Stomach (tissue), 4 donors: ENCODE measurements around the gene SDHC.

Experiments
- CTCF ChIP-seq, 7 experiments: fragments of 450-650 bp in 4 of 7; fragments of 200-600 bp in 3 of 7; sonication (generic) in 3 of 7; IDR thresholded peaks; one replicate each; pipeline ENCODE4 v1.5.1; 2016 to 2019; ENCODE audit warnings: antibody characterized with exemption in 7 of 7, control low read depth in 2 of 7, mild to moderate bottlenecking in 1 of 7
- EP300 ChIP-seq: sonication (generic); formaldehyde crosslinking; IDR thresholded peaks from one replicate; pipeline ENCODE4 v1.6.1; 2017; ENCODE audit warnings: antibody characterized with exemption

GRCh38 chr1:161374373-161374772, 60.2 kb downstream of the SDHC start:
- TF ChIP-seq CTCF (IDR thresholded peaks at IDR 0.05) = no peak
- no peak for TF ChIP-seq EP300
